CD14-positive monocyte (primary cell): ENCODE measurements around the gene NAA38. TPM values are rescaled to one million over a fixed set of nuclear protein-coding genes. Genes with fewer than 3 reads are reported as not detected.

Experiments
- DNase-seq, 3 donors: peaks; one replicate each; pipeline ENCODE4 v3.0.0-alpha.2; 2011 to 2022
- H2AFZ ChIP-seq: 2 replicates; pipeline ENCODE4 v1.6.0; 2012; ENCODE audit warnings: mild to moderate bottlenecking, low read depth, low read length, inconsistent platforms; ENCODE audit not compliant: insufficient read depth, poor library complexity, severe bottlenecking
- H3K27ac ChIP-seq, 2 donors: 1 replicate in 1 of 2; 2 replicates in 1 of 2; pipeline ENCODE4 v1.5.1; 2012 to 2013; ENCODE audit warnings: low read length in 2 of 2, control low read depth in 1 of 2, inconsistent platforms in 1 of 2, low read depth in 1 of 2, mild to moderate bottlenecking in 1 of 2
- H3K27me3 ChIP-seq, 2 donors: one replicate each; pipeline versions ENCODE4 v1.6.0 to v1.6.1; 2011 to 2013; ENCODE audit warnings: low read length in 2 of 2; ENCODE audit not compliant: control insufficient read depth in 2 of 2, insufficient read depth in 2 of 2
- H3K36me3 ChIP-seq, 2 donors: replicated peaks in 1 of 2; 1 replicate in 1 of 2; 2 replicates in 1 of 2; pipeline versions ENCODE4 v1.5.1 to v1.6.1; 2012 to 2013; ENCODE audit warnings: low read length in 2 of 2, control low read depth in 1 of 2, inconsistent platforms in 1 of 2, mild to moderate bottlenecking in 1 of 2; ENCODE audit not compliant: insufficient read depth in 2 of 2, control insufficient read depth in 1 of 2
- H3K4me1 ChIP-seq, 2 donors: 1 replicate in 1 of 2; 2 replicates in 1 of 2; pipeline versions ENCODE4 v1.5.1 to v1.6.1; 2012 to 2013; ENCODE audit warnings: low read length in 2 of 2, control low read depth in 1 of 2, inconsistent platforms in 1 of 2, mild to moderate bottlenecking in 1 of 2, moderate library complexity in 1 of 2; ENCODE audit not compliant: insufficient read depth in 2 of 2, control insufficient read depth in 1 of 2
- H3K4me2 ChIP-seq: replicated peaks from 2 replicates; pipeline ENCODE3; 2012; ENCODE audit warnings: low read length, moderate library complexity, mild to moderate bottlenecking; ENCODE audit not compliant: poor library complexity, severe bottlenecking; ENCODE audit errors: extremely low read depth
- H3K4me3 ChIP-seq, 3 experiments: fragments of 200-600 bp in 1 of 3; sonication (generic) in 1 of 3; replicated peaks in 1 of 3; 1 replicate in 2 of 3; 2 replicates in 1 of 3; pipeline ENCODE4 v1.5.1; 2011 to 2013; ENCODE audit warnings: low read length in 3 of 3, mild to moderate bottlenecking in 3 of 3, control low read depth in 2 of 3, low read depth in 2 of 3, inconsistent platforms in 1 of 3, moderate library complexity in 1 of 3
- H3K79me2 ChIP-seq: 2 replicates; pipeline ENCODE4 v1.6.0; 2012; ENCODE audit warnings: mild to moderate bottlenecking, control low read depth, inconsistent platforms, low read length, moderate library complexity; ENCODE audit not compliant: insufficient read depth
- H3K9ac ChIP-seq: 2 replicates; pipeline ENCODE4 v1.6.0; 2017; ENCODE audit warnings: low read length, mild to moderate bottlenecking; ENCODE audit not compliant: insufficient read depth, poor library complexity, severe bottlenecking
- H3K9me3 ChIP-seq, 2 donors: replicated peaks in 1 of 2; 1 replicate in 1 of 2; 2 replicates in 1 of 2; pipeline versions ENCODE4 v1.5.1 to v1.6.1; 2012 to 2013; ENCODE audit warnings: low read length in 2 of 2, control low read depth in 1 of 2; ENCODE audit not compliant: control insufficient read depth in 1 of 2, insufficient read depth in 1 of 2
- H4K20me1 ChIP-seq: 2 replicates; pipeline ENCODE4 v1.6.0; 2012; ENCODE audit warnings: mild to moderate bottlenecking, low read length, control low read depth, moderate library complexity; ENCODE audit not compliant: insufficient read depth
- H3K27ac Mint-ChIP-seq, 7 donors: one replicate each; pipeline ENCODE4 v1.8.0; 2020; ENCODE audit warnings: mild to moderate bottlenecking in 7 of 7, mixed read lengths in 7 of 7, moderate library complexity in 6 of 7, inconsistent platforms in 2 of 7
- H3K27me3 Mint-ChIP-seq, 3 donors: one replicate each; pipeline ENCODE4 v1.8.0; 2021 to 2022; ENCODE audit warnings: low read depth in 3 of 3, mild to moderate bottlenecking in 3 of 3, mixed read lengths in 3 of 3, moderate library complexity in 3 of 3, inconsistent platforms in 1 of 3
- H3K36me3 Mint-ChIP-seq, 2 donors: one replicate each; pipeline ENCODE4 v1.8.0; 2020; ENCODE audit warnings: mixed read lengths in 2 of 2, inconsistent platforms in 1 of 2, mild to moderate bottlenecking in 1 of 2
- H3K4me1 Mint-ChIP-seq: one replicate; pipeline ENCODE4 v1.8.0; 2020; ENCODE audit warnings: mild to moderate bottlenecking, mixed read lengths
- H3K4me3 Mint-ChIP-seq, 2 donors: one replicate each; pipeline ENCODE4 v1.8.0; 2020; ENCODE audit warnings: mild to moderate bottlenecking in 2 of 2, mixed read lengths in 2 of 2, moderate library complexity in 1 of 2
- H3K9me3 Mint-ChIP-seq, 7 donors: one replicate each; pipeline ENCODE4 v1.8.0; 2020 to 2022; ENCODE audit warnings: mixed read lengths in 7 of 7, mild to moderate bottlenecking in 6 of 7, moderate library complexity in 6 of 7, inconsistent platforms in 2 of 7
- CTCF ChIP-seq: fragments of 200-600 bp; IDR thresholded peaks from one replicate; pipeline ENCODE4 v1.8.0; 2022; ENCODE audit warnings: antibody characterized with exemption, mild to moderate bottlenecking
- WGBS: methylation state at CpG from one replicate; pipeline ENCODE4 v1.1.5; 2013; ENCODE audit warnings: missing lambda C conversion rate; ENCODE audit not compliant: insufficient coverage; 5-methylcytosine and 5-hydroxymethylcytosine counted together
- intact Hi-C, 2 donors: fragments of 100-400 bp; cut with micrococcal nuclease; formaldehyde crosslinking; loops; one replicate each; pipeline versions ENCODE4 v1.15.0 to v1.15.1; 2023
- polyA plus RNA-seq, 3 donors: library from polyadenylated mRNA; depleted of rRNA in 1 of 3; unstranded in 2 of 3; stranded (reverse) in 1 of 3; fragments of 300-500 nt in 2 of 3; fragments of >200 nt in 1 of 3; fragmentation: Illumina TruSeq in 2 of 3; gene quantifications; 1 replicate in 2 of 3; 2 replicates in 1 of 3; pipeline ENCODE4 v1.2.3, GENCODE V29; 2012 to 2021

The NAA38 gene
- polyA plus RNA-seq, 3 donors = 63.8 to 197 (median 148) TPM

GRCh38 chr17:7824021-7824924, 33.1 kb downstream of the NAA38 start:
- Mint-ChIP-seq H3K27ac (no peak overlapping the region), H3K27me3 (peaks cover 7 to 14% (median 13%) of the 10 kb centered on the region in 3 donors), H3K4me3 (no peak overlapping the region), H3K9me3 (no peaks in the 10 kb centered on the region), H3K4me1 (peaks cover 6% of the 10 kb centered on the region), H3K36me3 (no peaks in the 10 kb centered on the region)
- Histone ChIP-seq H4K20me1 (no peaks in the 10 kb centered on the region), H3K27ac (no peak overlapping the region), H3K9me3 (no peaks in the 10 kb centered on the region), H3K4me3 (no peak overlapping the region), H3K79me2 (no peaks in the 10 kb centered on the region), H3K9ac (no peak overlapping the region), H3K27me3 (no peaks in the 10 kb centered on the region), H3K36me3 (no peaks in the 10 kb centered on the region), H3K4me2 (no peak overlapping the region), H3K4me1 (no peaks in the 10 kb centered on the region), H2AFZ (no peak overlapping the region)
- no peak for DNase-seq
- WGBS = 91% methylated on average over 7 of the region's 9 CpGs
- no peak for TF ChIP-seq CTCF
- intact Hi-C loops = loop anchor here (5.0 kb wide), 2 partner anchors 73 to 82 kb away; no protein-coding TSS in a partner anchor

GRCh38 chr17:7823581-7824001, 33.8 kb downstream of the NAA38 start:
- H3K9ac ChIP-seq = no peak overlapping the region
- no peaks in the 10 kb centered on the region for H3K36me3 ChIP-seq
- no peaks in the 10 kb centered on the region for H4K20me1 ChIP-seq
- no peaks in the 10 kb centered on the region for H3K27me3 ChIP-seq
- no peak for TF ChIP-seq CTCF
- H3K4me2 ChIP-seq = no peak overlapping the region
- no peak overlapping the region for H3K4me3 ChIP-seq
- no peaks in the 10 kb centered on the region for H3K79me2 ChIP-seq
- no peaks in the 10 kb centered on the region for H3K4me1 ChIP-seq
- Mint-ChIP-seq H3K4me1 (peaks cover 6% of the 10 kb centered on the region), H3K4me3 (no peak overlapping the region), H3K9me3 (no peaks in the 10 kb centered on the region), H3K27me3 (peaks cover 7 to 14% (median 13%) of the 10 kb centered on the region in 3 donors), H3K36me3 (no peaks in the 10 kb centered on the region), H3K27ac (peak overlapping the region in 1 of 7 donors; percentile 32)
- 95% methylated on average over 20 of the region's 20 CpGs for WGBS
- no peaks in the 10 kb centered on the region for H3K9me3 ChIP-seq
- no peak overlapping the region for H2AFZ ChIP-seq
- intact Hi-C loops = loop anchor here (2.0 to 5.0 kb wide), 4 partner anchors 29 to 81 kb away; partner anchors contain the start of gene NAA38 (in 1 of the 2)
- DNase-seq = no peak
- no peak overlapping the region for H3K27ac ChIP-seq
